22Rv1 (cell line): Measurements from ENCODE around the gene MELTF.

Source experiments
- CTCF ChIP-seq: fragments of 450-650 bp; IDR thresholded peaks from 2 replicates; pipeline ENCODE4 v1.5.1; 2017; ENCODE audit warnings: mild to moderate bottlenecking
- ZFX ChIP-seq: fragments of 450-650 bp; IDR thresholded peaks from 2 replicates; pipeline ENCODE4 v1.6.1; 2017; ENCODE audit warnings: antibody characterized with exemption, borderline replicate concordance

- TF ChIP-seq CTCF (no peak), ZFX (no peak)
Observed at GRCh38 chr3:196995027-196995426, 34.6 kb downstream of the MELTF start.
